ENCODE measurements around the gene ZNF878.
"Not testable (repeated sequence)": the region's sequence is repeated elsewhere in the genome, so short reads cannot be mapped to it uniquely, and the experiment has no call there.

The ZNF878 gene
- long read RNA-seq, donor 1 = 0 reads
- long read RNA-seq, donor 2 = 0 reads
- long read RNA-seq, donor 3 = 0 reads
- long read RNA-seq, donor 4 = 0 reads
- long read RNA-seq, donor 5 = 0 reads
- long read RNA-seq, donor 6 = 0 reads
- long read RNA-seq, donor 7 = 0 reads
- long read RNA-seq, donor 8 = 0 reads

DNA sequence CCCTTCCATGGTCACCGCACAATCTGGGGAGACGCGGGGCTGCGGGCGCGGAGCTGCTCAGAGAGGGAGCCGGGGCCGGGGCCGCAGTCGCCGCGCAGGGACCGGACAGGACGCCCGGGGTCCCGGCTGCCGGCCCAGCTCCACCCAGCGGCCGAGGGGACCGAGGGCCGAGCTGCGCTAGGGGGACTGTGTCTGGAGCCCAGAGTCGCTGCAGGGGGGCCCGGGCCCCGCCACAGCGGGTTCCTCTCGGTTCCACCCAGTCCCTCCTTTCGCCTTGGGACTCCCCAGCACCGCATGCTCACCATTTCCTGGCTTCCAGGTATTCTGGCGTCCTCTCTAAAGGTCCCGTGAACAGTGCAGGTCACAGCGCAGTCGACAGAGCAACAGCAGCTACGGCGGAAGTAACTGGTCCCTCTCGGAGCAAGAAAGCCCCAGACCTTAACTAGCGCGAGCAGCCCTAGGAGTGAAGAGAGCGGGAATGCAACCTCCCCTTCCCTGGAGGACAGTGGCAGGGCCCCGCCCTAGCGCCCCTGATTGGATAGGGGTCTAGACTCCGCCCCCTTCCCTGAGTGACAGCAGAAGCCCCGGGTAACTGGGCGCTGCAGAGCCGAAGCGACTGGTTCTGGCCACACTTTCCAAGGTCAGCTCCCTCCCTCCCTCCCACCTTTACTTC lies at the start of gene ZNF878:
Gene ZNF878, minus strand, starts transcription at position 465 of the 673 bp plus-strand sequence. Its CDS starts 160 bp downstream, at position 305.
- peak; percentile 89 for DNase-seq

DNA sequence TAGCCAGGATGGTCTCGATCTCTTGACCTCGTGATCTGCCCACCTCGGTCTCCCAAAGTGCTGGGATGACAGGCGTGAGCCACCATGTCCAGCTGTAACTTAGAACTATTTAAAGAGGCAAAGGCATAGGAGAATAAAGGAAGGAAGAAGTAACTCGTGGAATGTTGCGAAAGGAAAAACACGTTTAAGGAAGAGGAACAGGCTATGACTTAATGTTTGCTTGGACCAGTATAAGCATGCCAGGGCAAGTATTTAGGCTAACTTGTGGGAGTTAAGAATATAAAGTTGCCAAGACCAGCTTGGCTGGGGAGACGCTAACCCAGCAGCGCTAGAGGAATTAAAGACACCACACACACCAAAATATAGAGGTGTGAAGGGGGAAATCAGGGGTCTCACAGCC lies 45.3 kb upstream of the ZNF878 start:
- DNase-seq = no peak

DNA sequence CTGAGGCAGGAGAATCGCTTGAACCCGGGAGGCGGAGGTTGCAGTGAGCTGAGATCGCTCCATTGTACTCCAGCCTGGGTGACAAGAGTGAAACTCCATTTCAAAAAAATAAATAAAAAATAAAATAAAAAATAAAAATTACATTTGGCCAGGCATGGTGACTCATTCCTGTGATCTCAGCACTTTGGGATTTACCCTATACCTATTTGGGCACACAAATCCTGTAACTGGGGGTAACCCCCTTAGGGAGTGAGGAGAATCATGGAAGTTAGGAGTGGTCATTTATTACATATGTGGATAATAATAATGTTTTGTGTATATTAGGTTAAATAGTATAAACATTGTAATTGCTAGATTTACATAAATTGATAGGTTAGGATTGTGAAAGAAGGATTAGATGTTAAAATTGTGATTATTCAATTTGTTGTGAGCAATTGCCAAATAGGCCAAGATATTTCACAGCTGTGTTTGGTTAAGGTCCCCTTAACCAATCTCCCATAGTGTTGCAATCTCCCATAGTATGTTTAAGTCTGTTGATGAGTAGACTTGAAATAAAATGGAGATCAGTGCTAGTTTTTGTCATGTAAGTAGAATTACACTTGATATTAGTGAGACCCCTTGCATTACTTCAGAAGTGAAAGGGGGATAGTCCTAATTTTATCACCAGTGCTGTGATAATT lies 42.5 kb upstream of the ZNF878 start:
- no peak for DNase-seq

DNA sequence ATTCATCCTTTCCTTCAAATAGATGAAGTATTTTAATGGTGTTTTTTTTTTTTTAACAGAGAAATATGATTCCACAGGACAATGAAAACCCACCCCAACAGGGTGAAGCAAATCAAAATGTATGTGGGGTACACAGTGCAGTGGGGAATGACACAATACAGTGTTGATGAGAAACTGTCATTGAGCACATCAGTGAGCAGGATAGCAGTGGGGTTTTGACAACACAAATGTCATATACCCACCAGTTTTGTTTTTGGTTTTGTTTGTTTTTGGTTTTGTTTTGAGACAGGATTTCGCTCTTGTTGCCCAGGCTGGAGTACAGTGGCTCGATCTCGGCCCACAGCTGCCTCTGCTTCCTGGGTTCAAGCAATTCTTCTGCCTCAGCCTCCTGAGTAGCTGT lies 41.0 kb upstream of the ZNF878 start:
- no peak for DNase-seq

DNA sequence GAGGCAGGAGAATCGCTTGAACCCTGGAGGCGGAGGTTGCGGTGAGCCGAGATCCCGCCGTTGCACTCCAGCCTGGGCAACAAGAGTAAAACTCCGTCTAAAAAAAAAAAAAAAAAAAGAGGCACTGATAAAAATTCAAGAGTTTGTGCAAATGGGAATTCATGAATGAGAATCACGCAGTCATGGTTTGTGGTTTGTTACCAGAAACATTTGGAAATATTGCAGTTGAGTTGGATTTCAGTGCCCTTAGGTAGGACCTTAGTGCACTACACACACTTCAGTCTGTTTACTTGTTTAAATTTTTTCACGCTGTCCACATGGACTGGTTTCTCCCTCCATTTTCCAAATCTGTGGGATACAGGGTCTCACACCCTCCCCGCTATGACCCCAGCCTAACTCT lies 40.2 kb upstream of the ZNF878 start:
- peak; percentile 7 for DNase-seq

DNA sequence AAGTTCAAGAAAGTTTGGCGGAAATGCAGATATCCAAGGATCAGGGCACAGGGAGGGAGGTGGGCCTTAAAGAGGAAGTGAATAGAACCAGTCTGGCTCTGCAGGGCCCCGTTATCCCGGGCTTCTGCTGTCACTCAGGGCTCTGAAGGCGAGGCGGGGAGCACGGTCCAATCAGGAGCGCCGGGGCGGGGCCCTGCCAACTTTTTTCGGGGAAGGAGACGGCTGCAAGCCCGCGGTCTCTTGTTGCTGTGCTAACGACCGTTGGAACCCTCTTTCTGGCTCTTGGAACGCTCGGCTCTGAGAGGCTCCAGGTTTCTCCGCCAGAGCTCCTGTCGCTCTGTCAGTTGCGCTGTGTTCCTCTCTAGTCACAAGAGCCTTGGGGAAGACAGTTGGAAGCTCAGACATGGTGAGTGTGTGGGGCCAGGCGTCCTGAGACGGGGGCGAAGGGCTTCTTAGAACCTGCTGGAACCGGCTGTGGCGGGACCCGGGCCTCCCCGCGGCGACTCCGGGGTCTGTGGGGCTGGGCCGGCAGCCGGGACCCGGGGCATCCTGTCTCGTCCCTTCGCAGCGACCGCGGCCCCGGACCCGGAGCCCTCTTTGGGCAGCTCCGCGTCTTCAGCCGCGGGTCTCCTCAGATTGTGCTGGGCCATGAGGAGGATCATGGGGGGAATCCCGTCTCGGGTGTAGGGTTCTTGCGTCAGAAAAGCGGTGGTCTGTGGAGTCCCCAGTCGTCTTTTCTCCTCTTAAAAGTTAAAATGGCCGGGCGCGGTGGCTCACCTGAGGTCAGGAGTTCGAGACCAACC lies 39.5 kb upstream of the ZNF878 start:
- peak; percentile 89 for DNase-seq

DNA sequence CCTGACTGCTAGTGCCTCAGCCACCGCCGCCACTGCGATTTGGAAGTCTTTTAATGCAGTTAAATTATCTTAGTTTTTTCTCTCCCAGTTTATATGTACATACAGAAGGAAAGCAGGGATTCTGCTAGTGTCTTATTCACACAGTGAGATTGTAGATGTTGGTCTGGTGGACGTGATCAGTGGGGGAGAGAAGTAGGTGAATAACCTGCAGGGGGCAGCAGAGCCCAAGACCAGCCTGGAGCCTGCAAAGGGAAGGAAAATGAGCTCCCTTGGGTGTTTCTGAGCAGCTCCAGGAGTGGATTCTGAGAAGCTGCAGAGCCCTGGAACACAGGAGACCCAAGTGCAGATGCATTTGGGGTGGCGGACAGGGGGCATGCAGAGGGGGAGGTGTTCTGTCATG lies 38.0 kb upstream of the ZNF878 start:
- peak; percentile 40 for DNase-seq

DNA sequence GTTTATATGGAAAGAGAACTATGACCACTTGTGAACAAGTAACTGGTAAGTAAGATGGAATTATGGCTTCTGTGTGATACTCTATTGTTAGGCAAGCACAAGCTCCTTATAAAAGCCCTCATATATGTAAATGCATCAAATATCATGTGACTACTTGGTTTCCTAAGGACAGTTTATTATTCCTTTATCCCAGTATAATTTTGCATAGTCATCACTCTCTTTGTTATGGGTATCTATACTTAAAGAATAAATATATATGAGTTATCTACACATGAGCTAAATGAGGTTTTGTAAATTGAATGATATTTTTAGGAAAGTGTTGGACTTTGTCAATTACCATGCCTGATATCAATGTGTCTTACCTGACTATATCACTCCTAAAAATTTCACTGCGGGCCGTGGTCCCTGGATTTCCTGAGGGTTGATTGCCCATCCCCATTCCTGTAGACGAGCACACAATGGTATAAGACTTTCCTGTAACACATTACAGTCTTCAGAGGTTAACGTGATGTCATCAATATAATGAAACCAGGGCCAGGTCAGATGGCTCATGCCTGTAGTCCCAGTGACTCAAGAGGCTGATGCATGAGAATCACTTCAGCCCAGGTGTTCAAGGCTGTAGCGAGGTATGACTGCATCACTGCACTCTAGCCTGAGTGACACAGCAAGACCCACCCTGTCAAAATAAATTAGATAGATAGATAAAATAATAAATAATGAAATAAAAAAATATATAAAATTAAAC lies 32.5 kb upstream of the ZNF878 start:
- DNase-seq = no peak

DNA sequence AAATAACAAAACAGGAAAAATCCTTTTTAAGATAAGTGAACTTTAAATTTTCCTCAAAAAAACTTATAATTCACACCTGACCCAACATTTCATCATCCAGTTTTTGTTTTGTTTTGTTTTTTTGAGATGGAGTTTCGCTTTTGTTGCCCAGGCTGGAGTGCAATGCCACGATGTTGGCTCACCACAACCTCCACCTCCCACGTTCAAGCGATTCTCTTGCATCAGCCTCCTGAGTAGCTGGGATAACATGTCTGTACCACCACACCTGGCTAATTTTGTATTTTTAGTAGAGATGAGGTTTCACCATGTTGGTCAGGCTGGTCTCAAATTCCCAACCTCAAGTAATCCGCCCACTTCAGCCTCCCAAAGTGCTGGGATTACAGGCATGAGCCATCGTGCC lies 30.6 kb upstream of the ZNF878 start:
- DNase-seq = not testable (repeated sequence)

DNA sequence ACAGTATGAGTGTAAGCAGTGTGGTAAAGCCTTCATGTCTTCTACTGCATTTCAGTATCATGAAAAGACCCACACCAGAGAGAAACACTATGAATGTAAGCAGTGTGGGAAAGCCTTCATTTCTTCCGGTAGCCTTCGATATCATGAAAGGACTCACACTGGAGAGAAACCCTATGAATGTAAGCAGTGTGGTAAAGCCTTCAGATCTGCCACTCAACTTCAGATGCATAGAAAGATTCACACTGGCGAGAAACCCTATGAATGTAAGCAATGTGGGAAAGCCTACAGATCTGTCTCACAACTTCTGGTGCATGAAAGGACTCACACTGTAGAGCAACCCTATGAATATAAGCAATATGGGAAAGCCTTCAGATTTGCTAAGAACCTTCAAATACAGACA lies 24.6 kb upstream of the ZNF878 start:
- DNase-seq = no peak

DNA sequence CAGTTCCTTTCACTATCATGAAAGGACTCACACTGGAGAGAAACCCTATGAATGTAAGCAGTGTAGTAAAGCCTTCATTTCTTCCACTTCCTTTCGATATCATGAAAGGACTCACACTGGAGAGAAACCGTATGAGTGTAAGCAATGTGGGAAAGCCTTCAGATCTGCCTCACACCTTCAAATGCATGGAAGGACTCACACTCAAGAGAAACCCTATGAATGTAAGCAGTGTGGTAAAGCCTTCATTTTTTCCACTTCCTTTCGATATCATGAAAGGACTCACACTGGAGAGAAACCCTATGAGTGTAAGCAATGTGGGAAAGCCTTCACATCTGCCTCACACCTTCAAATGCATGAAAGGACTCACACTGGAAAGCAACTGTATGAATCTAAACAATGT lies 23.6 kb upstream of the ZNF878 start:
- DNase-seq = not testable (repeated sequence)

DNA sequence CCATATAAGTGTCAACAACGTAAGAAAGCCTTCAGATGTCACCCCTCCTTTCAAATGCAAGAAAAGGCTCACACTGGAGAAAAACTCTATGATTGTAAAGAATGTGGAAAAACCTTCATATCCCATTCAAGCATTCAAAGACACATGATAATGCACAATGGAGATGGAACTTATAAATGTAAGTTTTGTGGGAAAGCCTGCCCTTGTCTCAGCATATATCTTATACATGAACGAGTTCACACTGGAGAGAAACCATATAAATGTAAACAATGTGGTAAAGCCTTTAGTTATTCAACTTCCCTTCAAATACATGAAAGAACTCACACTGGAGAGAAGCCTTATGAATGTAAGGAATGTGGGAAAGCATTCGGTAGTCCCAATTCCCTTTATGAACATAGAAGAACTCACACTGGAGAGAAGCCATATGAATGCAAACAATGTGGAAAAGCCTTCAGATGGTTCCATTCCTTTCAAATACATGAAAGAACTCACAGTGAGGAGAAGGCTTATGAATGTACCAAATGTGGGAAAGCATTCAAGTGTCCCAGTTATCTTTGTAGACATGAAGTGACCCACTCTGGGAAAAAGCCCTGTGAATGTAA lies 22.9 kb upstream of the ZNF878 start:
- DNase-seq = no peak

DNA sequence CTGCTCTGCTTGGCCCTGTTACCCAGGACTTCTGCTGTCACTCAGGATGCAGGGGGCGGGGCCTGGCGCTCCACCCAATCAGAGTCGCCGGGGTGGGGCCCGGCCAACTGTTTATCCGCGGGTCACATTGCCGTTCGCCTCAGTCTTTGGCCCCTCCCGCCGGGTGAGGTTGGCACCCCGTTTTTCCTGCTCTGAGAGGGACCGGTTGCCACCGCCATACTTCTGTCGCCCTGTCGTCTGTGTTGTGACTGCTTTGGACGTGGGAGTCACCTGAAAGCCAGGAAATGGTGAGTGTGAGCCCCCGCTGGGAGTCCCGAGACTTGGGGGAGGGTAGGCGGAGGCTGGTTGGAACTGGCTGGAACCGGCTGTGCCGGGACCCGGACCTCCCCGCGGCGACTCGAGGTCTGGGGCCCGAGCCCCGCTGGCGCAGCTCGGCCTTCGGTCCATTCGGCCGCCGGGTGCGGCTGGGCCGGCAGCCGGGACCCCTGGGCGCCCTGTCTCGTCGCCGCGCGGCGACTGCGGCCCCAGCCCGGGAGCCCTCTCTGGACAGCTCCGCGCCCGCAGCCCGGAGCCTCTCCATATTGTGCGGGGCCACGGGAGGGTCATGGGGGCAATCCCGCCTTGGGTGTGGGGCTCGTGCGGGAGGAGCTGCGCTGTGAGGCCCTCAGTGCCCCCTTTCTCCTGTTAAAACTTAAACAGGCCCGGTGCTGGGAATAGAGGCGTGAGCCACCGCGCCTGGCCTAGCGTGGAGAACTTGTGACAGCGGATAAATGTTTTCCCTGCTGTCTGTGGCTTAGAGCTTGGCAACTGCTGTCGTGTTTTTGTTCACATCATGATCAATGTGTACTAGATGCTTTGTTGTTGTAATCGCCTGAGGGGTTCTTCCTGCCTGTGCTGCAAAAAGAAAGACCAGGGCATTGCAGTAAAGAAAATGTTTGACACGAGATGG lies 12.1 kb upstream of the ZNF878 start, which contains the start of gene ZNF844:
Gene ZNF844, plus strand, starts transcription at position 142 of the 949 bp plus-strand sequence. Its CDS starts 143 bp downstream, at position 285.
- peak; percentile 94 for DNase-seq

DNA sequence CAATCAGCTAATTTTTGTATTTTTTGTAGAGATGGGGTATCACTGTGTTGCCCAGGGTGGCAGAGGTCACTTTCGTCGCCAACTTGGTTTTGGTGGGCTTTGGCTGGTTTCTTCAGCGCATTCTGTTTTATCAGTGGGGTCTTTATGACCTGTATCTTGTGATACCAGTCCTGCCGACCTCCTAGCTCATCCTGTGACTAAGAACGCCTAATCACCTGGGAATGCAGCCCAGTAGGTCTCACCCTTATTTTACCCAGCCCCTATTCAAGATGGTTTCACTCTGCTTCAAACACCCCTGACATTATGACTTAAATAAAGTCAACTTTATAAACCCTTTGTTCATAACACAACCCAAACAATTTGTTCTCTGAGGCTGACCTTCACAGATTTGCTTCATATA lies 3.0 kb upstream of the ZNF878 start:
- DNase-seq = no peak

DNA sequence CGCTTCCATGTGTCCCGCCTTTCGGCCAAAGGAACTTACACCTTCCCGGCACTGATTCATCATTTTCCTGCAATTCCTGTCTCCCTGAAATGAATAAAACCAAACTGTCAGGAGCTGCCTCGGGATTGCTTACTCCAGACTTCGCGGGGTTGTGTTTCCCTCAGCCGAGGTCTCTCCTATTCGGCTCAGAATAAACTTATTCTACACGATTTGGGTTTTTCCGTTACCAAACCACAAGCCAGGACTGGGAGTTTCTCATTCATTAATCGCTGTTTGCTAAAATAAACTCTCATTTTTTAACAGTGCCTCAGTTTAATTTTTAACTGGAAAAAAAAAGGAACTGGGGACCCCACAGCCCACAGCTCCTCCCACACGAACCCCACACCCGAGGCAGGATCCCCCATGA lies 667 bp downstream of the ZNF878 start:
- DNase-seq = no peak

DNA sequence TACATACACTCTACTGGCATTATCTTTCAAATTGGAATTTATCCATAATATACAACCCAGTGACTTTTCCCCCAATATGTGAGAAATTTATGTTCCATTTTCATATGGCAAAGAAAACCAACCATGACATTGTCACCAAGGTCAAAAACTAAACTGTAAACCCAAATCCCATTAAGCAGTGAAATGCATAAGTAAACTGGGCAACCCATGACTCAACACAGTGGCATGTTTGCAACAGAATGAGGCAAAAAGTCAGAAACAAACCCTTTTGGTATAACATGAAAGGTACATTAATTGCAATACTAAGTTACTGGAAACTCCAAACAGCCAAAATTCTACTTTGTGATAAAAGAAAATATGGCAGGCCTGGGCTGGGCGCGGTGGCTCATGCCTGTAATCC lies 4.9 kb downstream of the ZNF878 start:
- DNase-seq = no peak

DNA sequence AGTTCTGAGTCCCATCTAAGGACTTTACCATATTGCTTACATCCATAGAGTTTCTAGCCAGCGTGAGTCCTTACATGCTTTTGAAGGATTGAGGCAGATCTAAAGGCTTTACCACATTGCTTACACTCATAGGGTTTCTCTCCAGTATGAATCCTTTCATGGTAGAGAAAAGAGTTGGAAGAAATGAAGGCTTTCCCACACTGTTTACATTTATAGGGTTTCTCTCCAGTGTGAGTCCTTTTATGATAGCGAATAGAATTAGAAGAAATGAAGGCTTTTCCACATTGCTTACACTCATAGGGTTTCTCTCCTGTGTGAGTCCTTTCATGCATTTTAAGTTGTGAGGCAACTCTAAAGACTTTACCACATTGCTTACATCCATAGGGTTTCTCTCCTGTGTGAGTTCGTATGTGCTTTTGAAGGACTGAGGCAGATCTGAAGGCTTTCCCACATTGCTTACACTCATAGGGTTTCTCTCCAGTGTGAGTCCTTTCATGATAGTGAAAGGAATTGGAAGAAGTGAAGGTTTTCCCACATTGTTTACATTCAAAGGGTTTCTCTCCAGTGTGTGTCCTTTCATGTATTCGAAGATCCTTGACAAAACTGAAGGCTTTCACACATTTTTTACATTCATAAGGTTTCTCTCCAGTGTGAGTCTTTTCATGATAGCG lies 8.9 kb downstream of the ZNF878 start:
- DNase-seq = no peak

DNA sequence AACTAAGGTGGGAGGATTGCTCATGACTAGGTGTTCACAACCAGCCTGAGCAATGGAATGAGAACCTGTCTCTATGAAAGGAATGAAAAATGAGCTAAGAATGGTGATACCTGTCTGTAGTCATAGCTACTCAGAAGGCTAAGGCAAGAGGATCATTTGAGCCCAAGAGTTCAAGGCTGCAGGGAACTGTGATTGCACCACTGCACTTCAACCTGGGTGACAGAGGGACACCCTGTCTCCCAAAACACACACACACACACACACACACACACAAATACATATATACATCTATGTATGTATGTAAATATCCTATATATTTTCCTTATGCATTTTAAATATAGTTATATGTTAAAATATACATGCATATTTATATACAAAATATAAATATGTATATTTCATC lies 9.9 kb downstream of the ZNF878 start:
- DNase-seq = no peak

DNA sequence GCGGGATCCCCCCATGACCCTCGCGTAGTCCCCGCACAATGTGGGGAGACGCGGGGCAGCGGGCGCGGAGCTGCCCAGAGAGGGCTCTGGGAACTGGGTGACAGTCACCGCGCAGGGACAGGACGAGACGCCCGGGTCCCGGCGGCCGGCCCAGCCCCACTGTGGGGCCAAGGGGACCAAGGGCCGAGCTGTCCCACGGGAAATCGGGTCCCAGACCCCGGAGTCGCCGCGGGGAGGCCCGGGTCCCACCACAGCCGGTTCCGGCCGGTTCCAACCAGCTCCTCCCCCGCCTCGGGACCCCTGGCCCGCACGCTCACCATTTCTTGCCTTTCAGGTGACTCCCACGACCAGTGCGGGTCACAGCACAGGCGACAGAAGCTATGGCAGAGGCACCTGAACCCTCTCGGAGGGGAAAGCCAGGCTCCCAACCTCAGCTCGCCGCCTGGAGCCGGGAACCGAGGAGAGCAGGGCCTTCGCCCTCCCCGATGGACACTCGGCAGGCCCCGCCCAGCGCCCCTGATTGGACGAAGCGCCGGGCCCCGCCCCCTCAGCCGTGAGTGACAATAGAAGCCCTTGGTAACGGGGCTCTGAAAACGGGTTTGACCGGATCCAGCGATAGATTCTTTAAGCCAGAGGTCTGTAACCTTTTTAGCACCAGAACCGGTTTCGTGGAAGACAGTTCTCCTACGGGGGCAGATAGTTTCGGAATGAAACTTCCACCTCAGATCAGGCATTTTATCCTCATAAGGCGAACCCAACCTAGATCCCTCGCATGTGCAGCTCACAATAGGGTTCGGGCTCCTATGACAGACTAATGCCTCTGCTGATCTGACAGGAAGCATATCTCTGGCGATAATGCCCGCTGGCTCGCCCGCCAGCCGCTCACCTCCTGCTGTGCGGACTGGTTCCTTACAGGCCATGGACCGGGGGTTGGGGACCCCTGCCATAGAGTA lies 17.3 kb downstream of the ZNF878 start, which contains the start of gene ZNF433:
Gene ZNF433, minus strand, starts transcription at position 460 of the 953 bp plus-strand sequence. Its CDS starts 140 bp downstream, at position 320.
- DNase-seq = peak; percentile 94
